Kidney glomerular epithelial cell (primary cell): Measurements from ENCODE around the gene ZNF45.
"Not testable (repeated sequence)": the region's sequence is repeated elsewhere in the genome, so short reads cannot be mapped to it uniquely, and the experiment has no call there.

Source experiments
- DNase-seq: peaks from one replicate; lab custom pipeline; 2025; lab: John Stamatoyannopoulos, UW

The ZNF45 gene

DNA sequence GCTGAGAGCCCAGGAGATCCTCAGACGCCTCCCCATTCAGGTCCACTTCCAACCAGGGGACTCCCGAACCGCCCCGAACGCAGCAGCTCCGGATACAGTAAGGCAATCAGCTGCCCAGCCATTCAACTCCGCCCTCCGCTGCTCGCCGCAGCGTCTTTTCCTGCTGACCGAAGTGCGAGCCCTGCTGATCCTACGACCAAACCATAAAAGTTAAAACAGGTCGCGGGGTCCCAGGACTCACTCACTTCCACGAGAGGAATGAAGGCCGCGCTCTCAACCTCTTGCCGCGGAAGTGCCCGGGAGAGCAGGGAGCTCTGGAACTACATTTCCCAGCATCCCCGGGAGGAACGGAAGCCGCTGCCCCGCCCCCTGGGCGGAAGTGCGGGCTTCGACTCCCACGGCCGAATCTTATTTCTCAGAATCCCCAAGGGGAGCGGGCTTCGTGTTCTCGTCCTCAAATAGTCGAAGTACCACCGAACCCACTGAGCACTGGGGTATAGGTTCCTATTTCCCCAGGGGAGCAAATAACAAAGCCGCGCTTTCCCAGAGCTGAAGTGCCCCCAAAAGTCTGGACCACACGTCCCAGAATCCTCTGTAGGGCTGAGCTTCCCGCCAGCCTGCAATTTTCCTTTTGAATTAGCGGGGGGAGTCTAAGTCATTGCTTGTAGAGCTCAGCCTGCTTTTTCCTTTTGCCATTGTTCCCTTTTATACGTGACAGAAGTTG is at the start of gene ZNF45:
Gene ZNF45, minus strand, starts transcription at position 298 of the 724 bp plus-strand sequence. CDS start 13,097 bp downstream, outside the sequence.
- DNase-seq = peak; percentile 86

DNA sequence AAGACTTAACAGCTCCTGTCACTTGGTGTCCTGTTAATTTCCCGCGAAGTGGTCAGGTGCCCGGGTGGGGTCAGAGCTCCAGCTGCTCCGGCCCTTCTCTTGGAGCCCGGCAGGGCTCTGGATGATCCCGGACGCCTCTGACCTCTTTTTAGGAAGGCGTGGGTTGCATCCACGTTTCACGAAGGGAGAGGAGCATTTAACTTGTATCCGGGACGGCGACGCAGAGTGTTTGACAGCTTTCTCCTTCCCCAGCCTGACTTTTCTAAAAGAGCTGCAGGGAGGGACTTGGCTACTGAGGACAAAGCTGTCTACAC is 49.6 kb upstream of the ZNF45 start:
- no peak for DNase-seq

DNA sequence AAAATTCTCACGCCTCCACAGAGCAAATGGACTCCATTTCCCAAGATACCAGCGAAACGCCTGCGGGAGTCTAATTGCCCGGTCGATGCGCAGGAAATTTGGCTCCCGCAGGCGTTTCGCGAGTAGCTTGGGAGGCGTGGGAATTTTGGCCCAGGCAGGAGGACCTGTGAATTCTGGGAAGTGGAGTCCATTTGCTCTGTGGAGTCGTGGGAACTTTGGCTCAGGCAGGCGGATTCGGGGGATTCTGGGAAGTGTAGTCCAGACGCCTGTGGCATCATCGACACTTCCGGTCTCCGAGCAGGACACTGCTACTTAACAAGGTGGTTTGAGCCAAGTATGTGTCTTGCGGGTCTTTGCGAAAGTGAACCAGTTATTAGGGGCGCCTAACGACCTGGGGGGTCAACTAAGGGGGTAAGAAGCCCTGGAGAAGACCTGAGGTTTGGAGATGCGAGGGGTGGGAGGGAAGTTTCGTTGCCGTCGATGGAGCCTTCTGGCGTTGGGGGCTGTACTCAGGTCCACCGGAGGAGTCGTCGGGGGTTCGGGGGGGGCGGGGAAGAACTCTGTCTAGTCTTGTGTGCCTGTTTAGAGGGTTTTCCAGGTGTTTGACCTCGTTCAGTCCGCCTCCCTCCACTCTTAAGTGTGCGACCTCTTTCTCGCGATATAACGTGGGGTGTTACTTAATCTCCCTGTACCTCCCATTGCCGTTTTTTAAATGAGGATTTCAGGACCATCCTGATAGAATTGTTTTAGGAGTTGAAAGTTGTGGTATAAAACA is 49.0 kb upstream of the ZNF45 start, which contains the start of gene ZNF155:
Gene ZNF155, plus strand, starts transcription at position 277 of the 775 bp plus-strand sequence. CDS start 4,356 bp downstream, outside the sequence.
- peak; percentile 98 for DNase-seq

DNA sequence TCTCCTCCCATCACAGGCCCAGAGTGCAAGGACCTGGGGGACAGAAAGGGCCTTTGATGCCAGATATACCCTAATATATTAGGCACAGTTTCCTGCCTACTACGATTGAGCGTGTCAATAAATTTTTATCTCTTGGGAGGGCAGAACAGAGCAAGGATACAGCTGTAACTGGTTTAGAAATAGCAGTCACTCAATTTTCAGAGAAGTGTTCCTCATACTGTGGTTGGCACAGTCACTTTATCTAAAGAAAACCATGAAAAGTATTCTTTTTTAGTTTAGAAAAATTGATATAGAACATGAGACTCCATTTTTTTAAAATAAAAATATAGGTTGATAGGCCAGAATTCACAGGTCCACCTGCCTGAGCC is 48.4 kb upstream of the ZNF45 start:
- no peak for DNase-seq

DNA sequence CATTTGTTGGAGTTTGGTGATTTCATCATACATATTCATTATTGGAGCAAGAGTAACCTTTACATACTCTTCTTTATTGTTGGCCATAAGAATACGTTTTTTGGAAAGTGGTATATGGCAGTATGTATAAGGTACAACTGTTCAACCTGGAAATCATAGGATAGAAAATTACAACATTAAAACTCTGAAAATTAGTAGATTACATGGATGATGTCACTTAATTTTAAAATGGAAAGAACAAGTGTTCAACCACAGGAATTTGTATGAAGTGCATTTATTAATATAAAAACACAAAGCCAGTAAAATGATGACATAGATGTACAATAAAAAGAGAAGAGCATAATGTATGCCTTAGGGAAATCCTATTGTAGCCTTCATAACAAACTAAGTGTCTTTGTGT is 41.6 kb upstream of the ZNF45 start:
- DNase-seq = no peak

DNA sequence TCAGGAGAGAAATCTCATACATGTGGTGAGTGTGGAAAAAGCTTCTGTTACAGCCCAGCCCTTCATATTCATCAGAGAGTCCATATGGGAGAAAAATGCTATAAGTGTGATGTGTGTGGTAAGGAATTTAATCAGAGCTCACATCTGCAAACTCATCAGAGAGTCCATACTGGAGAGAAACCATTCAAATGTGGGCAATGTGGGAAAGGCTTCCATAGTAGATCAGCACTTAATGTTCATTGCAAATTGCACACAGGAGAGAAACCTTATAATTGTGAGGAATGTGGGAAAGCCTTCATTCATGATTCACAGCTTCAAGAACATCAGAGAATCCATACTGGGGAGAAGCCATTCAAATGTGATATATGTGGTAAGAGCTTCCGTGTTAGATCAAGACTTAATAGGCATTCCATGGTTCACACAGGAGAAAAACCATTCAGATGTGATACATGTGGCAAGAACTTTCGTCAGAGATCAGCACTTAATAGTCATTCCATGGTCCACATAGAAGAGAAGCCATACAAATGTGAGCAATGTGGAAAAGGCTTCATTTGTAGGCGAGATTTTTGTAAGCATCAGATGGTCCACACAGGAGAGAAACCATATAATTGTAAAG is 31.1 kb upstream of the ZNF45 start:
- DNase-seq = no peak

DNA sequence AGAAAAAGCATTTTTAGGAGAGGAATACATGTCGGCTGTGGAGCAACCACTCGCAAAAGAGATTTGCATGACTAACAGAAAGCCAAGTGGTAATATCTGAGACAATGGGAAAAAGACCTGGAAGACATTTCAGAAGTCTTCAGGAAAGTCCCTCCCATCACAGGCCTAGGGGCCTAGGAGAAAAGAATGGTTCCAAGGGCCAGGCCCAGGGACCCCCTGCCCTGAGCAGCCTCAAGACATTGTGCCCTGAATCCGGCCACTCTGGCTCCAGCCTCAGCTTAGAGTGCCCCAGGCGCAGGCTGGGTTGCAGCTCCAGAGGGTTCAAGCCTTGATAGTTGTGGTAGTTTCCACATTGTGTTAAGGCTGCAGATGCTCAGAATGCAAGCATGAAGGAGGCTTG is 25.3 kb upstream of the ZNF45 start:
- no peak for DNase-seq

DNA sequence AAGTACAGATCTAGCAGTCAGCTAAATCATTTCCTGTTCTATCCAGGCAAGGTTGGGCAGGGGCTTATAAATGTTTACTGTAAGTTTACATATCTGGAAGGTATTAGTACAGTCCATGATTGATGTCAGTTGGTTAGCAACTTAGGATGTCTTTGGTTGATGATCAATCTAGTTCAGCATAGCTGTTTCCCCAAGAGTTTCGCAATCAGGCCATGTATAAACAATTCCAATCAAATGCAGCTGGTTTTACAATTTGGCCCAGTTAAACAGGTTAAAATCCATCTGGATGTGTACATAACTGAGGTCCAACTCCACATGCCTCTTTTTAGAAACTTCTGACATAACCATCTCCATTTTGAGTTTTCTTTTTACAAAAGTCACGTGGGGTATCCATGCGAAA is 22.8 kb upstream of the ZNF45 start:
- no peak for DNase-seq

DNA sequence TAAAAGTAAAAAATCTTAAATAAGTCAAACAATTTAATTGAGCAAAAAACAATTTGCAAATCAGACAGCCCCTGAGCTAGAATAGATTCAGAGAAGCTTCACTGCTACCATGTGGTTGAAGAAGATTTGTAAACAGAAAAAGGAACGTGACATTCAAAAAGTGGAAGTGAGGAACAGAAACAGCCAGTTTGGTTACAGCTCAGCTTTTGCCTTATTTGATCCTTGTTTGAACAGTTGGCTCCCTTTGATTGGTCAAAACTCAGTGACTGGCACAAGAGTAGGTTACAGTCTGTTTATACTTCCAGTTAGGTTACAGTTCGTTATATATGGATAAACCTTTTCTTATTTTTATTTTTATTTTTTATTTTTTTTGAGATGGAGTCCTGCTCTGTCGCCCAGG is 21.7 kb upstream of the ZNF45 start:
- no peak for DNase-seq

DNA sequence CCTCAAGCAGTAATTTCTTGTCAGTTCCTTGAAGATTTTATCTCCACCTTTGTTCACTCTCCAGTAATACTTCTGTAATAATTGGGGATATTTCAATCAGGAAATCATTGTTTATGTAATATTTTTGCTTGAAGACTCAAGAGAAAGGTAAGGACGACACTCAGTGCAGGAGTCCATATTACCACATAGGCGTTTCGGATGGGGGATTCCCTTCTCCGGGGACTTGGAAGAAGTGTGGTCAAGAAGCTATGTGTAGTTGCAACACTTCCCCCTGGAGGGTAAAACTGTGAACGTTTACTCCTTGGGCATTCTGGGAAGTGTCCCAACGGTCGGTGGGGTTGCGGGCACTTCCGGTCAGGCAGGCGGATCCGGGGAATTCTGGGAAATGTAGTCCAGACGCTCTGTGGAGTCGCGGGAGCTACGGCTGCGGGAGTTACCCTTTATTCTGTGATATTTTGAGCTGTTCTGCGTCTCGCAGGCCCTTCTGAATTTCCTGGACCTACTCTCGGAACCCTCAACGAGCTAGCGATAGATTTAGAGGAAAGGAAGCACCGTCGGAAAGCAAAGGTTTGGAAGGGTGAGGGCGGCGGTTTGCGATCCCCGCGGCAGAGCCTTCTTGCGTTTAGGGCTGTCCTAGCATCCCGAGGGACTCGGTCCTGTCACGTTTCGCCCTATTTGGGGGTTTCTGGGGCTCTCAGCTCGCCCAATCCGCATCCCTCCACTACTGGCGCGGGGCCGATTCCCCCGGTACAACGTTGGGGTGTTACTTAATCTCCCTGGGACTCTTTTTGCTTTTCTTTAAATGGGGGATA is 16.0 kb upstream of the ZNF45 start, which contains the start of gene ZNF221:
Gene ZNF221, plus strand, starts transcription at position 395 of the 812 bp plus-strand sequence. CDS start 11,499 bp downstream, outside the sequence.
- peak; percentile 96 for DNase-seq

DNA sequence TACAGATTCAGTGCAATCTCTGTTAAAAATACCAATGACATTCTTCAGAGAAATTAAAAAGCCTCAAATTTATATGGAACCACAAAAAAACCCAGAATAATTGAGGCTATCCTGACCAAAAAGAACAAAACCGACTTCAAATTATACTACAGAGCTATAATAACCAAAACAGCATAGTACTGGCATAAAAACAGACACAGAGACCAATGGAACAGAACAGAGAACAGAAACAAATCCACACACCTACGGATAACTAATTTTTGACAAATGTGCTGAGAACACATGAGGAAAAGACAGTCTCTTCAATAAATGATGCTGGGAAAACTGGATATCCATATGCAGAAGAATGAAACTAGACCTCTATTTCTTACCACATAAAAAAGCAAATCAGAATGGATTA is 14.7 kb upstream of the ZNF45 start:
- not testable (repeated sequence) for DNase-seq

DNA sequence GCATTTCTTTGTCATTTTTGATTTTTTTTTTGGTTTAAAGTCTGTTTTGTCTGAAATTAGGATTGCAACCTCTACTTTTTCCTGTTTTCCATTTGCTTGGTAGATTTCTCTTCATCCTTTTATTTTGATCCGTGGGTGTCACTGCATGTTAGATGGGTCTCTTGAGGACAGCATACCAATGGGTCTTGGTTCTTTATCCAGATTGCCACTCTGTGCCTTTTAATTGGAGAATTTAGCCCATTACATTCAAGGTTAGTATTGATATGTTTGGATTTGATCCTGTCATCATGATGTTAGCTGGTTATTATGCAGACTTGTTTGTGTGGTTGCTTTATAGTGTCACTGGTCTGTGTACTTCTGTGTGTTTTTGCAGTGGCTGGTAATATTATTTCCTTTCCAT is 12.3 kb upstream of the ZNF45 start:
- DNase-seq = not testable (repeated sequence)

DNA sequence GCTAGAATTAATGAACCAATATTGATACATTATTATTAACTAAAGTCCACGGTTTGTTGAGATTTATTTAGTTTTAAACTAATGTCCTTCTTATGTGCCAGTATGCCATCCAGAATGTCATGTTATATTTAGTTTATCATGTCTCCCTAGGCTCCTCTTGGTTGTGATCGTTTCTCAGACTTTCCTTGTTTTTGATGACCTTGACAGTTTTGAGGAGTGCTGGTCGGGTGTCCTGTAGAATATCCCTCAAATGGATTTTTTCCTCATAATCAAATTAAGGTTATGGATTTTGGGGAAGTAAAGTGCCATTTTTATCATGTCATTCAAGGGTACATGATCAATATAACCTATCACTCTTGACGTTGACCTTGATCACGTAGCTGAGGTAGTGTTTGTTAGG is 6.1 kb upstream of the ZNF45 start:
- no peak for DNase-seq

DNA sequence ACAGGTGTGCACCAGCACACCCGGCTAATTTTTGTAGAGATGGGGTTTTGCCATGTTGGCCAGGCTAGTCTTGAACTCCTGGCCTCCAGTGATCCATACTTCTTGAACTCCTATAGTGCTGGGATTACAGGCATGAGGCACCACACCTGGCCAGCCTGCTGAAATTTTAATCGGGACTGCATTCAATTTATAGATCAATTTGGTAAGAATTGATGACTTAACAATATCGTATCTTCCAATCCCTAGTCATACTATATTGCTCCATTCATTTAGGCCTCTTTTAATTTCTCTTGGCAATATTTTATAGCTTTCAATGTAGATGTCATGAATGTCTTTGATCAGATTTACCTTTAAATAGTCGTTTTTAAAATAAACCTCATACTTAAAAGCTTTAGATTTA is 5.6 kb upstream of the ZNF45 start:
- DNase-seq = no peak

DNA sequence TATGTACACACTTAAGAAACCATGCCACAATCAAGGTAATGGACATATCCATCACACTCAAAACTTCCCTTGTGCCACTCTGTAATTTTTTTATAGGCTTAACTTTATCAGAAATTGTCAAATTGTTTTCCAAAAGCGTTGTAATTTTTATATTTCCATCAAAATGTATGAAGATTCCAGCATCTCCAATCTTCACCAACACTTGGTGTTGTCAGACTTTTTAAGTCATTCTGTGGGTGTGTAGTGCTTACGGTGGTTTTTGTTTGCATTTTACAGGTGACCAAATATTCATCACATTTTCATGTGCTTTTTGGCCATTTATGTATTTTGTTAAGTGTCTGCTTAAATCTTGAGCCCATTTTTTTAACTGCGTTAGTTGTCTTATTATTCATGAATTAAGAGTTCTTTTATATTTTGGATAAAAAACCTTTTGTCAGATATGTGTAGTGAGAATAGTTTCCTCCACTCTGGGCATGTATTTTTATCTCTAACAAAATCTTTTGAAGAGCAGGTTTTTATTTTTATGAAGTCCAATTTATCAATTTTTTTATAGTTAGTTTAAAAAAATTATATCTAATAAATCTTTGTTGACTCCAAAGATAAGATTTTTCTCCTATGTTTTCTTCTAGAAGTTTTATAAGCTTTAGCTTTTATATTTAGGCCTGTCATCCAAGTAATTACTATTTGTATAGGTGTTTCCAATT is 4.6 kb upstream of the ZNF45 start:
- no peak for DNase-seq

DNA sequence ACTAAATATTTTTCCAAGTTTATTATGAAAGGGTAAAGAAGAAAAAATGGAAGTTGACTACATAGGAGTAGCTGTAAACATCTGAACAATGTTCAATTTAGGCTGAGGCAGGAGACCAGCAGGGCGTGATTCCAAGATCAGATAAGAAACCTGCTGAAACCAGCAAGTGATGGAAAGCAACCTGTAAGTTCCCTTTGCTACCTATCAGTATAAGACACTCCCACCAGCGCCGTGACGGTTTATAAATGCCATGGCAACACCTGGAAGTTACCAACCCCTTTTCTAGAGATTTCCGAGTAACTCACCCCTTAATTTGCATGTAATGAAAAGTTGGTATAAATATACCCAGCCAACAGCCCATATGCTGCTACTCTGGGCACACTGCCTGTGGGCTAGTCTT is 1.1 kb upstream of the ZNF45 start:
- no peak for DNase-seq

DNA sequence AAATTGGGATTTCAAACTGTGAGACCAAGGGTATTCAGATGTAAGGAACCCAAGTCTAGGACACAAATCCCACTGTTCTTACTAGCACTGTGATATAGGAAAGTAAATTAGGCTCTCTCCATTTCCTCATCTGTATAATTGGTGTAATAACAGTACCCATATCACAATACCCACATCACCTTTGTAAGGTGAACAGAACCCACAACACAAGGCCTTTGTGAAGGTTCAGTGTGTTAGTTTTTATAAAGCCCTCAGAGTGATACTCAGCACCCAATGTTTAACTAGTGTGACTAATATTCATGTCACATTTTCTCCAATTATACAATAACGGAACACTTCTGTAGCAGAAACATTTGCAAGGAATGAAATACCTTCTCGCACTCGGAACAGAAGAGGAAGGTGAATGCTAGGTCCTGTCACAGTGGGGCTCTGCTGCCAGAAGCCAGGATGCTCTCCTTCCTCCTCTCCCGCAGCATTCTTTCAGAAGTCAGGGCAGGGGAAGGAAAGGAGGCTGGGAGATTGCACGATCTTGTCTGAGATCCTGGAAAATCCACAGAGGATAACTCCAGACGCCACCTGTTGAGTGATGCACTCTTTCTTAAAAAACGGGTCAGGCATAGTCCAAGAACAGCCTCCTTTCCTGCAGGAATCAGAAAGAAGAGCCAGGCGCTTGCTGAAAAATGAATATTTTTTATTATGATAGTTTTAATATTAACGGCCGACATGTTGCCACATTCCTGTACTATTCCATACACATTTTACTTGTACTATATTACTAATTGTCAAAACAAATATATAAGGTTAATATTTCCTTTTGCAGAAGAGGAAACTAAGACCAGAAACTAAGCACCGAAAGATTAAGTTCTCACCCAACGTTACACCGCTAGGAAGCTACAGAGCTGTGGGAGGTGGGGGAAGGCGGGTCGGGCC is 762 bp downstream of the ZNF45 start:
- no peak for DNase-seq

DNA sequence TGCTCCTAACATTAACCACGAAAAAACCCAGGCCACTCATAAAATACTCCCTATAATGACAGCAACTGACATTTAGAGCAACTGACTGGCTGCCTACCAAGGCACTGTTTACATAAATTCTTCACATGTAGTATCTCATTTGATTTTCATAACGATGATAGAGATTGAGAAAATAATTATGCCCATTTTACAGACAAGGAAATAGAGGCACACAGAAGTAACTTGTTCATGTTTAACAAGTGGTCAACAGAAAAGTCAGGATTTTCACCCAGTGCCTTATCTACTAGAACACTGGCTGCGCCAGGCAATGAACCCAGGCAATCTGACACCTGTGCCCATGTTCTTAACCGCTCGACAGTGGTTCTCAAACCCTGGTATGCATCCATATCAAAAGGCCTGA is 6.3 kb downstream of the ZNF45 start:
- no peak for DNase-seq

DNA sequence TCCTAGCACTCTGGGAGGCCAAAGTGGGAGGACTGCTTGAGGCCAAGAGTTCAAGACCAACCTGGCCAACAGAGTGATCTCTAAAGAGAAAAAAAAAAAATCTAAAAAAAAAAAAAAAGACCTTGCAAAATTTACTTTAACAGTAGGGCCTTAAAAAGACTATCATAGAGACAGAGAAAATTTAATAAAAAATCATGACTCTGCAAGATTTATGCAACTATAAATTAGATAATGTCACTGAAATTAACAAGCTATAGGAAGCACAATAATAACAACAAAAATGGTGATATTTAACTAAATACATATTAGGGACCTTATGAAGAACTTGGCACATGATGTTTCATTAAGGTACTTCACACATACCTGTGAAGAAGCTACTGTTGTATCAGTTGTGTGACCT is 11.2 kb downstream of the ZNF45 start:
- no peak for DNase-seq

DNA sequence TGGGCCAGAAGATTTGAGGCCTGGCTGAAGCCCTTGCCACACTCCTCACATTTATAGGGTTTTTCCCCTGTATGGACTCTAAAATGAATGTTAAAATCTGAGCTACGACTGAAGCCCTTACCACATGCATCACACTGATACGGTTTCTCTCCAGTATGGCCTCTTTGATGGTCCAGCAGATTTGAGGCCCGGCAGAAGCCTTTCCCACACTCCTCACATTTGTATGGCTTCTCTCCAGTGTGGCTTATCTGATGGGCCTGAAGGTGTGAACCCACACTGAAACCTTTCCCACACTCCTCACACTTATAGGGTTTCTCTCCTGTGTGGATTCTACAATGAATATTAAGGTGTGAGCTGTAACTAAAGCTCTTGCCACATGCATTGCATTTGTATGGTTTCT is 21.0 kb downstream of the ZNF45 start:
- DNase-seq = no peak
